HepG2 (cell line): ENCODE data around the gene TUBB3. TPM values are rescaled to one million over a fixed set of nuclear protein-coding genes. Genes with fewer than 3 reads are reported as not detected.

Experiments used
- AFF4 ChIP-seq: sonication (generic); formaldehyde crosslinking; IDR thresholded peaks from 2 replicates; pipeline ENCODE4 v1.4.0; 2020; ENCODE audit warnings: missing genetic modification reagents
- HCFC1 ChIP-seq: fragments of 150-350 bp; IDR thresholded peaks from 2 replicates; pipeline ENCODE4 v1.6.1; 2014; ENCODE audit warnings: low read depth, low read length
- HMGXB3 ChIP-seq: sonication (generic); formaldehyde crosslinking; IDR thresholded peaks from 2 replicates; pipeline ENCODE4 v1.4.0; 2020; ENCODE audit warnings: missing genetic modification reagents, borderline replicate concordance
- HNRNPK ChIP-seq: fragments of 200-400 bp; formaldehyde crosslinking; IDR thresholded peaks from 2 replicates; pipeline ENCODE4 v1.6.1; 2018; ENCODE audit warnings: low read length, low read depth, moderate library complexity, mild to moderate bottlenecking; ENCODE audit not compliant: poor library complexity, severe bottlenecking
- MAF1 ChIP-seq: sonication (generic); formaldehyde crosslinking; IDR thresholded peaks from 2 replicates; pipeline ENCODE4 v1.5.0; 2020; ENCODE audit warnings: missing genetic modification reagents, borderline replicate concordance
- MAFG ChIP-seq: sonication (generic); formaldehyde crosslinking; IDR thresholded peaks from 2 replicates; pipeline ENCODE4 v1.5.1; 2020; ENCODE audit warnings: mild to moderate bottlenecking, missing genetic modification reagents
- MBD4 ChIP-seq: IDR thresholded peaks from 2 replicates; pipeline ENCODE4 v1.6.1; 2012; ENCODE audit warnings: low read length, inconsistent platforms, borderline replicate concordance
- MED1 ChIP-seq: sonication (generic); formaldehyde crosslinking; IDR thresholded peaks from 2 replicates; pipeline ENCODE4 v1.4.0; 2020; ENCODE audit warnings: missing genetic modification reagents
- MTF2 ChIP-seq: sonication (generic); formaldehyde crosslinking; IDR thresholded peaks from 2 replicates; pipeline ENCODE4 v1.5.0; 2020; ENCODE audit warnings: missing genetic modification reagents, borderline replicate concordance
- SRSF1 ChIP-seq: fragments of 200-400 bp; formaldehyde crosslinking; optimal IDR thresholded peaks from 2 replicates; pipeline ENCODE3; 2017; ENCODE audit warnings: mild to moderate bottlenecking, low read depth, low read length, moderate library complexity
- STAG1 ChIP-seq: sonication (generic); formaldehyde crosslinking; IDR thresholded peaks from 2 replicates; pipeline ENCODE4 v1.4.0; 2020; ENCODE audit warnings: missing genetic modification reagents
- ZC3H13 ChIP-seq: sonication (generic); formaldehyde crosslinking; IDR thresholded peaks from 2 replicates; pipeline ENCODE4 v1.8.1; 2023; ENCODE audit warnings: mild to moderate bottlenecking, missing genetic modification reagents, moderate library complexity
- ZFP36 ChIP-seq: fragments of 150-350 bp; IDR thresholded peaks from 2 replicates; pipeline ENCODE4 v1.6.1; 2018; ENCODE audit warnings: borderline replicate concordance, low read length, low read depth; ENCODE audit not compliant: partially characterized antibody
- ZNF20 ChIP-seq: sonication (generic); formaldehyde crosslinking; IDR thresholded peaks from 2 replicates; pipeline ENCODE4 v1.4.0; 2020; ENCODE audit warnings: mild to moderate bottlenecking, moderate library complexity, missing genetic modification reagents
- ZNF652 ChIP-seq: IDR thresholded peaks from 2 replicates; pipeline ENCODE4 v1.6.1; 2016; ENCODE audit warnings: low read depth, borderline replicate concordance
- ZSCAN20 ChIP-seq: sonication (generic); formaldehyde crosslinking; IDR thresholded peaks from 2 replicates; pipeline ENCODE4 v1.4.0; 2020; ENCODE audit warnings: missing genetic modification reagents, mild to moderate bottlenecking, borderline replicate concordance
- ZXDC ChIP-seq: sonication (generic); formaldehyde crosslinking; IDR thresholded peaks from 2 replicates; pipeline ENCODE4 v1.5.0; 2020; ENCODE audit warnings: mild to moderate bottlenecking, missing genetic modification reagents
- polyA plus RNA-seq, 8 experiments: library from polyadenylated mRNA; depleted of rRNA in 3 of 8; stranded (reverse) in 7 of 8; unstranded in 1 of 8; fragments of >200 nt; fragmentation: Illumina TruSeq in 4 of 8; extraction: Trizol in 4 of 8; gene quantifications; 2 replicates each; pipeline versions ENCODE4 v1.2.1 to v1.2.3, GENCODE V29; 2011 to 2016; ENCODE audit warnings: low read depth in 4 of 8, missing spikeins in 1 of 8, mixed read lengths in 1 of 8; ENCODE audit not compliant: insufficient read depth in 1 of 8
- total RNA-seq, 5 experiments: library from RNA; depleted of rRNA; stranded (reverse); fragments of >200 nt; fragmentation: Illumina TruSeq; extraction: Trizol; gene quantifications; 2 replicates each; pipeline ENCODE4 v1.2.3, GENCODE V29; 2016; ENCODE audit warnings: low read depth in 1 of 5

The TUBB3 gene
- total and polyA plus RNA-seq, 2 of the 13 experiments (the other 11 are each of a cell fraction or from before 2014, with no cell fraction given), result 110 to 185 TPM

- TF ChIP-seq HMGXB3 (no peak), AFF4 (CRISPR knock-in tag) (peak; percentile 12; the same call in 1 of the 2 replicates), ZXDC (CRISPR knock-in tag) (peak; percentile 95), MED1 (CRISPR knock-in tag) (no peak; the same call in 1 of the 2 replicates), ZNF20 (CRISPR knock-in tag) (no peak; the same call in 1 of the 2 replicates), ZC3H13 (CRISPR knock-in tag) (peak; percentile 44), ZNF652 (CRISPR knock-in tag) (no peak), MAFG (no peak), MAF1 (CRISPR knock-in tag) (no peak), ZFP36 (no peak), MBD4 (no peak), STAG1 (no peak), MTF2 (no peak), ZSCAN20 (CRISPR knock-in tag) (no peak; the same call in 1 of the 2 replicates), HNRNPK (peak; percentile 57), SRSF1 (peak; percentile 51), HCFC1 (no peak; the same call in 1 of the 2 replicates)
Measured at GRCh38 chr16:89922884-89923639, at the start of gene TUBB3 (continued).
